Dedifferentiated amniotic fluid mesenchymal stem cell (primary cell): ENCODE data around the gene REEP5.
"Not testable (repeated sequence)": the region's sequence is repeated elsewhere in the genome, so short reads cannot be mapped to it uniquely, and the experiment has no call there.

Experiments used
- DNase-seq: peaks from one replicate; pipeline ENCODE4 v3.0.0-alpha.2; 2016; ENCODE audit errors: extremely low spot score

Gene REEP5

GRCh38 chr5:112933105-112933504, 11.1 kb upstream of the REEP5 start:
- DNase-seq: no peak

GRCh38 chr5:112931473-112931872, 9.4 kb upstream of the REEP5 start:
- no peak for DNase-seq

- DNase-seq: no peak
Observed at GRCh38 chr5:112930082-112930344, 8.0 kb upstream of the REEP5 start.

- DNase-seq: no peak
Observed at GRCh38 chr5:112929336-112930081, 7.5 kb upstream of the REEP5 start.

- no peak for DNase-seq
Observed at GRCh38 chr5:112923988-112924387, 2.0 kb upstream of the REEP5 start.

- DNase-seq: no peak
Observed at GRCh38 chr5:112923148-112923917, 1.3 kb upstream of the REEP5 start.

- DNase-seq: peak; percentile 15
Observed at GRCh38 chr5:112921026-112921832, 798 bp downstream of the REEP5 start.

GRCh38 chr5:112919972-112920371, 2.1 kb downstream of the REEP5 start:
- no peak for DNase-seq

- DNase-seq: peak; percentile 15
Observed at GRCh38 chr5:112918679-112919078, 3.3 kb downstream of the REEP5 start.

GRCh38 chr5:112918136-112918535, 3.9 kb downstream of the REEP5 start:
- DNase-seq: no peak

GRCh38 chr5:112917453-112917995, 4.5 kb downstream of the REEP5 start:
- no peak for DNase-seq

GRCh38 chr5:112915831-112916230, 6.2 kb downstream of the REEP5 start:
- DNase-seq: no peak

- DNase-seq: no peak
Observed at GRCh38 chr5:112914584-112914983, 7.4 kb downstream of the REEP5 start.

- no peak for DNase-seq
Observed at GRCh38 chr5:112910529-112910928, 11.5 kb downstream of the REEP5 start.

- no peak for DNase-seq
Observed at GRCh38 chr5:112908854-112909253, 13.2 kb downstream of the REEP5 start.

GRCh38 chr5:112907166-112907631, 14.8 kb downstream of the REEP5 start:
- no peak for DNase-seq

GRCh38 chr5:112906637-112907036, 15.4 kb downstream of the REEP5 start:
- DNase-seq: no peak

GRCh38 chr5:112904996-112905395, 17.0 kb downstream of the REEP5 start:
- not testable (repeated sequence) for DNase-seq

- no peak for DNase-seq
Observed at GRCh38 chr5:112902561-112902960, 19.5 kb downstream of the REEP5 start.

GRCh38 chr5:112895682-112896081, 26.3 kb downstream of the REEP5 start:
- DNase-seq: no peak

- no peak for DNase-seq
Observed at GRCh38 chr5:112892776-112893175, 29.3 kb downstream of the REEP5 start.

GRCh38 chr5:112892066-112892465, 30.0 kb downstream of the REEP5 start:
- DNase-seq: not testable (repeated sequence)
